Pancreas (tissue), 10 donors: ENCODE data around the gene TRAF5. TPM values are rescaled to one million over a fixed set of nuclear protein-coding genes. Genes with fewer than 3 reads are reported as not detected.

Source experiments
- ATAC-seq, 4 donors: fragments of 200-7000 bp; cut with Tn5 transposase; one replicate each; pipeline versions ENCODE4 v1.8.0 to v1.9.1; 2020; ENCODE audit warnings: mild to moderate bottlenecking in 4 of 4, moderate library complexity in 4 of 4
- DNase-seq, 6 donors: peaks; one replicate each; pipeline ENCODE4 v3.0.0-alpha.2; 2020
- FAIRE-seq: peaks from 2 replicates; lab custom pipeline; 2012; peaks lifted over from hg19 to GRCh38; lab: Jason Lieb, UNC
- H3K27ac ChIP-seq, 4 donors: fragments of 200-600 bp; sonication (generic); 1 replicate in 3 of 4; 2 replicates in 1 of 4; pipeline versions ENCODE4 v1.5.0 to v1.8.0; 2020
- H3K27me3 ChIP-seq, 4 donors: fragments of 200-600 bp; one replicate each; pipeline ENCODE4 v1.8.0; 2021
- H3K36me3 ChIP-seq, 3 donors: fragments of 200-600 bp; sonication (generic) in 1 of 3; one replicate each; pipeline versions ENCODE4 v1.5.0 to v1.8.0; 2020 to 2021
- H3K4me1 ChIP-seq, 3 donors: fragments of 200-600 bp; one replicate each; pipeline ENCODE4 v1.8.0; 2021
- H3K4me3 ChIP-seq, 4 donors: fragments of 200-600 bp; sonication (generic) in 2 of 4; one replicate each; pipeline versions ENCODE4 v1.5.0 to v1.8.0; 2020 to 2021
- H3K9me3 ChIP-seq, 4 donors: fragments of 200-600 bp; one replicate each; pipeline ENCODE4 v1.8.0; 2021
- CTCF ChIP-seq, 4 donors: fragments of 200-600 bp; sonication (generic) in 3 of 4; IDR thresholded peaks; one replicate each; pipeline versions ENCODE4 v1.5.0 to v1.8.0; 2021; ENCODE audit warnings: antibody characterized with exemption in 4 of 4
- WGBS, 2 donors: extraction: QIAGEN DNeasy Blood & Tissue Kit; methylation state at CpG; one replicate each; pipeline ENCODE4 v1.1.7; 2013; 5-methylcytosine and 5-hydroxymethylcytosine counted together
- intact Hi-C, 3 donors: fragments of 100-400 bp; cut with DNase I; formaldehyde crosslinking; loops; one replicate each; pipeline versions ENCODE4 v1.11.1 to v1.14.2; 2022
- polyA plus RNA-seq, 2 donors: library from polyadenylated mRNA; stranded (reverse); fragments of 200-250 nt; gene quantifications; one replicate each; pipeline ENCODE4 v1.2.3, GENCODE V29; 2013
- total RNA-seq, 6 donors: library from RNA; stranded (reverse); fragmentation: NEBNext Ultra II Directional in 4 of 6; extraction: Animal tissue kit (Norgen Biotek cat#: 25700) in 4 of 6; gene quantifications; one replicate each; pipeline versions ENCODE4 v1.2.1 to v1.2.4, GENCODE V29; 2021 to 2023
- donor health status: healthy with polysubstance abuse.
- donor health status: DM: no; HTN: no; CAD: no; lungs with moderate emphysema.
- donor health status: DM: no; HTN: no; CAD: no.
- donor health status: control.
- donor health status: control.
- donor health status: Bipolar disorder and iron deficiency.
- donor health status: DM: yes; HTN: yes; CAD: no.
- donor health status: DM: no; HTN: no; CAD: no.
- donor health status: DM: no; HTN: no; CAD: no.
- donor health status: DM: yes; HTN: yes; CAD: no.

The TRAF5 gene
- total RNA-seq (10 to 100 TPM; 14.5 to 26.1 (median 21.3) TPM), polyA plus RNA-seq (10 to 100 TPM; 23.8 to 26.6 TPM)

- Histone ChIP-seq H3K9me3 (no peaks in the 10 kb centered on the region), H3K27ac (peak within 1 kb of the TSS; percentile 58 to 93 (median 82)), H3K4me3 (peak within 1 kb of the TSS; percentile 59 to 85 (median 68)), H3K4me1 (peaks cover 6 to 30% (median 13%) of the 10 kb centered on the region in 3 donors), H3K36me3 (no peaks in the 10 kb centered on the region), H3K27me3 (no peaks in the 10 kb centered on the region)
- WGBS, 2 donors, result 1% methylated on average over 74 to 91 of the region's 91 CpGs
- intact Hi-C loops, result loop anchor here in 1 of 3 donors (10.0 kb wide), 1 partner anchor 148 kb away; no protein-coding TSS in a partner anchor
- TF ChIP-seq CTCF (IDR thresholded peaks at IDR 0.05), result no peak
- FAIRE-seq (no peak), DNase-seq (peak; percentile 33 to 83 (median 58)), ATAC-seq (peak; percentile 42 to 71 (median 46))
Measured at GRCh38 chr1:211326528-211327345, at the start of gene TRAF5. Gene TRAF5 (plus strand): TSS chr1:211326833. CDS start chr1:211353240, 26,407 bp downstream.

- DNase-seq, result no peak
- peaks cover 0 to 9% (median 4%) of the 10 kb centered on the region in 3 donors for H3K4me1 ChIP-seq
- 0% methylated on average over 1 of the region's 1 CpG for WGBS, 2 donors
- no peaks in the 10 kb centered on the region for H3K27me3 ChIP-seq
- peaks cover 5 to 58% (median 21%) of the 10 kb centered on the region in 3 donors for H3K36me3 ChIP-seq
- H3K4me3 ChIP-seq, result no peak overlapping the region
- FAIRE-seq, result no peak
- no peak for TF ChIP-seq CTCF (IDR thresholded peaks at IDR 0.05)
- ATAC-seq, result no peak
- H3K9me3 ChIP-seq, result no peaks in the 10 kb centered on the region
- no peak overlapping the region for H3K27ac ChIP-seq
- intact Hi-C loops, result no loop called here
Measured at GRCh38 chr1:211279340-211279739, 47.3 kb upstream of the TRAF5 start.

GRCh38 chr1:211280910-211281309, 45.7 kb upstream of the TRAF5 start:
- intact Hi-C loops, result no loop called here
- peak in 1 of 4 donors; percentile 52 for ATAC-seq
- Histone ChIP-seq H3K4me3 (no peak overlapping the region), H3K36me3 (peaks cover 5 to 54% (median 19%) of the 10 kb centered on the region in 3 donors), H3K9me3 (no peaks in the 10 kb centered on the region), H3K27ac (no peak overlapping the region), H3K27me3 (no peaks in the 10 kb centered on the region), H3K4me1 (no peaks in the 10 kb centered on the region)
- FAIRE-seq, result no peak
- no peak for DNase-seq
- no peak for TF ChIP-seq CTCF (IDR thresholded peaks at IDR 0.05)
- 92 to 93% methylated on average over 4 of the region's 4 CpGs for WGBS, 2 donors

- Histone ChIP-seq H3K9me3 (no peaks in the 10 kb centered on the region), H3K27me3 (no peaks in the 10 kb centered on the region), H3K4me1 (no peaks in the 10 kb centered on the region), H3K27ac (no peak overlapping the region), H3K36me3 (peaks cover 5 to 48% (median 19%) of the 10 kb centered on the region in 3 donors), H3K4me3 (no peak overlapping the region)
- intact Hi-C loops, result no loop called here
- DNase-seq, result no peak
- peak in 1 of 4 donors; percentile 50 for ATAC-seq
- no peak for FAIRE-seq
- 76 to 77% methylated on average over 6 of the region's 6 CpGs for WGBS, 2 donors
- TF ChIP-seq CTCF (IDR thresholded peaks at IDR 0.05), result no peak
Measured at GRCh38 chr1:211281320-211282022, 45.2 kb upstream of the TRAF5 start.
